Lower leg skin (tissue), 4 donors: ENCODE data around the gene SPDYE2B. TPM values are rescaled to one million over a fixed set of nuclear protein-coding genes. Genes with fewer than 3 reads are reported as not detected.
A peak's percentile ranks its signal among the peaks of the same experiment; 100 is the strongest.
"Not testable (repeated sequence)": the region's sequence is repeated elsewhere in the genome, so short reads cannot be mapped to it uniquely, and the experiment has no call there.

Source experiments
- DNase-seq, 2 donors: peaks; one replicate each; pipeline ENCODE4 v3.0.0-alpha.2; 2019; ENCODE audit warnings: low spot score in 2 of 2
- H3K4me3 ChIP-seq: fragments of 200-600 bp; sonication (generic); 2 replicates; pipeline ENCODE4 v1.5.1; 2017; ENCODE audit warnings: mild to moderate bottlenecking, low read depth; ENCODE audit not compliant: poor library complexity, severe bottlenecking
- WGBS, 2 donors: methylation state at CpG; one replicate each; pipeline ENCODE4 v1.1.5; 2018; 5-methylcytosine and 5-hydroxymethylcytosine counted together
- intact Hi-C: fragments of 100-400 bp; cut with DNase I; formaldehyde crosslinking; loops from one replicate; pipeline ENCODE4 v1.15.0; 2023; ENCODE audit warnings: low total_unique reads
- total RNA-seq, 4 donors: library from RNA; depleted of rRNA; stranded (reverse); fragments of >200 nt; gene quantifications; one replicate each; pipeline ENCODE4 v1.1.0, GENCODE V29; 2016

Gene SPDYE2B
- total RNA-seq = not detected

DNA sequence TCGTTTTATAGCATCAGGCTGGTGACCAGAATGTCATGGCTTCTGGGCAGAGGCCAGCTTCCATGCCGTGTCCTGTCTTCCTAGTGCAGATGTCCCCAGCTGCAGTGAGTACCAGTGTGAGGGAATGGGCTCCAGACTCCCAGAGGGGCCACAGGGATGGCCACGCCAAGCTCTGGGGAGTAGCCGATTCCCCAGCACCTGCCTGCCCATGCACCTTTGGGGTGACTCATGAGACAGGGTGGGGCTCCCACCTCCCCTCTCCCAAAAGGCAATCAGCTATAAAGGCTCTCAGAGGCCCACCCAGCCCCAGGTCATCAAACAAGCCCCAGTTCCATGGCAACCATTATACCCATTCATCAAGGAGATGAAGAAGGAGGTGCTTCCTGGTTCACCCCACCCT, at the start of gene SPDYE2B:
SPDYE2B (plus strand) TSS at position 396 of the 400 bp plus-strand sequence. CDS start 2,030 bp downstream, outside the sequence.
- DNase-seq, H3K4me3 ChIP-seq, intact Hi-C loops: not testable (repeated sequence)
- no CpG with 5 or more reads among the region's 4 CpGs for WGBS, 2 donors

DNA sequence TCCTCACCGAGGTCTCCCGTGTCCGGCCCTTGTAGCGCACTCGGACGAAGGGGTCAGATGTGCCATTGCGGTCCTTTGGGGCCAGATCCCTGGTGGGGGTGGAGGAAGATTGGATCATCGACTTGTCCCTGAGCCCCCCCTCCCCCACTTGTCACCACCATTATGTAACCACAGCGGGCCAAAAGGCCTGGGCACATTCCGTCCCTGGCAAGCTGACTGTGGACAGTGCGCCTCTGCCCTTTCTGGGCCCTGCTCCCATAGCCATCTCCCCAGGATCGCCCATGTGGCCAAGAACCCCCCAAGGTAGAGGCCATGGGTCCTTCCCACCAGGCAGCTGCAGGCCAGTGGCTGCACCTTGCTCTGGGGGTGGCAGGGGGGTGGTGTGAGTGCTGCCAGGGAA, 47.8 kb upstream of the SPDYE2B start:
- DNase-seq, H3K4me3 ChIP-seq, intact Hi-C loops: not testable (repeated sequence)
- no CpG with 5 or more reads among the region's 12 CpGs for WGBS, 2 donors

- no CpG with 5 or more reads among the region's 19 CpGs for WGBS, 2 donors
- DNase-seq, H3K4me3 ChIP-seq, intact Hi-C loops: not testable (repeated sequence)
Observed at GRCh38 chr7:102604431-102605145, 45.5 kb upstream of the SPDYE2B start.

GRCh38 chr7:102606848-102607247, 43.3 kb upstream of the SPDYE2B start:
- H3K4me3 ChIP-seq, intact Hi-C loops, DNase-seq: not testable (repeated sequence)
- no CpG with 5 or more reads among the region's 5 CpGs for WGBS, 2 donors

- intact Hi-C loops, H3K4me3 ChIP-seq: not testable (repeated sequence)
- no CpG with 5 or more reads among the region's 10 CpGs for WGBS, 2 donors
- peak in 1 of 2 donors; percentile 31 for DNase-seq
Observed at GRCh38 chr7:102609734-102610133, 40.4 kb upstream of the SPDYE2B start.

- DNase-seq = peak in 1 of 2 donors; percentile 70
- H3K4me3 ChIP-seq, intact Hi-C loops: not testable (repeated sequence)
- WGBS, 2 donors = 88% methylated on average over 2 of the region's 7 CpGs; no CpG with 5 or more reads in 1 of the 2 donors
Observed at GRCh38 chr7:102610441-102610840, 39.7 kb upstream of the SPDYE2B start.

- DNase-seq, intact Hi-C loops, H3K4me3 ChIP-seq: not testable (repeated sequence)
- no CpG with 5 or more reads among the region's 30 CpGs for WGBS, 2 donors
Observed at GRCh38 chr7:102611013-102611674, 39.0 kb upstream of the SPDYE2B start.

- peak in 1 of 2 donors; percentile 28 for DNase-seq
- H3K4me3 ChIP-seq, intact Hi-C loops: not testable (repeated sequence)
- WGBS, 2 donors = 26 to 35% methylated on average over 6 to 7 of the region's 10 CpGs
Observed at GRCh38 chr7:102611675-102612325, 38.3 kb upstream of the SPDYE2B start.

DNA sequence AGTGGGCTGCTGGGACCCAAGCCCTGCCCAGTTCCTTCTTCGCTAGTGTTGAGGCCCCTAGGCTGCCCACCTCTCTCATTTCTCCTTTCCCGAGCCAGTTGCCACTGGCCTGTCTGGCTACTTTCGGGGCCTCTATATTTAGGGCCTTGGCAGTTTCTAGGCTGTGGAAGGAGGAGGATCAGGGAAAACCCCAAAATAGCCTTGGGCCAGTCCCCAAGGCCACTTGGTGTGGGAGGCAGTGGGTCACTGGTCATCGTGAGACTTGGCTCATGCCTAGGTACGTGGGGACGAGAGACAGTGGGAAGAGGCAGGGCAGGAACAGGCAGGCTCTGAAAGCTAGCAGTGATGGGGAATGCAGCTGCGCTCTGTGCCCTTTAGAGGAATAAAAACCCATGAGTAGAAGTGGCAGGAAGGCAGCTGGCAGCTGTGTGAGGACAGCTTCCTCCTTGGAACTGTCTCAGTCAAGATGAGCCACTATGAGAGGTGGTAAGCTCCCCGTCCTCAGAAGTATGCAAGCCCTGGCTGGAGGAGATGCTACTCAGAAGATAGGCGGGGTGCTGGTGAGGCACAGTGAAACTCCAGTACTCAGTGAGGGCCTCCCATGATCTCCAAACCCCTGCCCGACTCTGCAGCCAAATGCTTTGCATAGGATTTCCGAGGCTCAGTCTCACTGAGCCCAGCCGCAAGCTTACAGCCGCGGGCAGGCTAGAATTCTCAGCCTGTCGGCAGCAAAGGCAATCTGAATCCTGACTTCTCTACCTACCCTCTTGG, 36.4 kb upstream of the SPDYE2B start:
- intact Hi-C loops, DNase-seq, H3K4me3 ChIP-seq: not testable (repeated sequence)
- whole genome bisulfite sequencing, 2 donors = 32 to 80% methylated on average over 1 to 4 of the region's 15 CpGs

DNA sequence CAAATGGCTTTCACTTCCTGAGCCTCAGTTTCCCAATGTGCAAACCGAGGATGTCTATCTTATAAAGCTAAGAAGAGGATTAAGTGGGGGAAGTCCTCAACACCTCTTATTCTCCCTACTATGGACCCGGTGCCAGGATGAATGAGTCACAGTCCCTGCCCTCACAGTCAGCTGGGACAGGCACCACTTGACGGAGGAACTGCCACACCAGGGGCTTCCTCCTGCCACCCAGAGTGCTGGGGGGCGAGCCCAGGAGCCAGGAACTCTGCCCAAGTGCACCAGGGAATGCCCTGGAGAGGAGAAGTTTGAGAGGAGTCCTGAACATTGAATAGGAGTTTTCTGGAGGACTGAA, 35.8 kb upstream of the SPDYE2B start:
- H3K4me3 ChIP-seq, intact Hi-C loops, DNase-seq: not testable (repeated sequence)
- no CpG with 5 or more reads among the region's 4 CpGs for WGBS, 2 donors

DNA sequence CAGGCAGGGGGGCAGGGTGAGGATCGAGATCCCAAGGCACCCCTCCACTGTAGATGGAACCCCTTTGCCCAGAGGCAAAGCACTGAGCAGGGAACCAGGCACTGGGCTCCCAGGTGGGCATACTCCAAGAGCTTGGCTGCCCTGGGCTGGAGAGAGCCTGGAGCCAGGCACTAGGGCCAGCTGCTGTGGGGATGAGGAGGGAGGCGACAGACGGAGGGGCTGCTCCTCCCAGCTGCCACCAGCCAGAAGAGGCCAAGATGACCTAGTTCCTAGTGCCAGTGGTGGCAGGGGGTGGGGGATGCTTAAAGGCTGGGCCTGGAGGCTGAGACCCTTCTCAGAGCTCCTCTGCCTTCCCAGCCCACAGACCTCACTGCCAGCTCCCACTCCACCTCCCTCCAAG, 35.2 kb upstream of the SPDYE2B start:
- H3K4me3 ChIP-seq, intact Hi-C loops, DNase-seq: not testable (repeated sequence)
- WGBS, 2 donors = no CpG with 5 or more reads among the region's 3 CpGs

DNA sequence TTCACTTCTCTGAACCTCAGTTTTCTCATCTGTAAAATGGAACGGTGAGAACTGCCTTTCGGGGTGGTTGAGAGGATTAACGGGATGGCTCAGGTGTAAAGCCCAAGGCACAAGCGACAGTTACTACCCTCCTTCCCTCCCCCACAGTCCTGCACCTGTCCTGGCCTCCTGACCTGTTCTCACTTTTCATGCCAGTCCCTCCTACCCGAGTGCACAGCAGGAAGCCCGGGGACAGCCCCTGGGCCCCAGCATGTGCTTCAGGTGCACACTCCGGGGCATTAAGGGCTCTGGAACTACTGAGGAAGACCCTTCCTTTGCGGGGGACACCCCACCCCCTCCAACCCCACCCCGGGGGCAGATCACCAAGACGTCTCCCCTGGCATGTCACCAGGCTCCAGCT, 34.2 kb upstream of the SPDYE2B start:
- DNase-seq, intact Hi-C loops, H3K4me3 ChIP-seq: not testable (repeated sequence)
- WGBS, 2 donors = no CpG with 5 or more reads among the region's 10 CpGs

DNA sequence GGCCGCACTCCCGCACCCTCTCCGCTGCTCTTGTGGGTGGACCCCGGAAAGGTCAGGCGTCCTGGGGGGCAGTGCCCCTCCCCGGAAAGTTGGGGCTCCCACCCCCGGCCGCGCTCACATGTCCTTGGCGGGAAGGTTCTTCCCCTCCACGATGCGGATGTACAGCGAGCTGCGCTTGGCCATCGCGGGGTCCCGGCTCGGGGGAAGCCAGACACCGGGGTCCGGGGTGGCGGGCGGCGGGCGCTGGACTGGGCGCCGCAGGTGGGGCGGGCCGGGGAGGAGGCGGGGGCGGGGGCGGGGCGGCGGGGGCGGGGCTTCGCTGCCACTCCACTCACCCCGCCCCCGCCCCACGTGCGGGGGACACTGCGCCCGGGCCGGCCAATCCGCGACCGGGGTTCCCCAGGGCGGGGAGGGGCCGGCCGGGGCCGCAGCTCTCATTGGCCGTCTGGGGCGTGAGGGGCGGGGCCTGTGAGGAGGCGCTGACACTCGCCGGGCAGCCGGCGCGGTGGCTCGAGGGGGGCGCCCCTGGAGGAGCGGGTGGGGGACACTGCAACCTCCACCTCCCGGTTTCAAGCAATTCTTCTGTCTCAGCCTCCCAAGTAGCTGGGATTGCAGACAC, 33.5 kb upstream of the SPDYE2B start, which contains the start of gene RASA4:
RASA4 (minus strand) TSS at position 250 of the 619 bp plus-strand sequence; CDS start at position 183, 67 bp downstream.
- no CpG with 5 or more reads among the region's 62 CpGs for WGBS, 2 donors
- peak; percentile 42 to 87 for DNase-seq
- intact Hi-C loops, H3K4me3 ChIP-seq: not testable (repeated sequence)

DNA sequence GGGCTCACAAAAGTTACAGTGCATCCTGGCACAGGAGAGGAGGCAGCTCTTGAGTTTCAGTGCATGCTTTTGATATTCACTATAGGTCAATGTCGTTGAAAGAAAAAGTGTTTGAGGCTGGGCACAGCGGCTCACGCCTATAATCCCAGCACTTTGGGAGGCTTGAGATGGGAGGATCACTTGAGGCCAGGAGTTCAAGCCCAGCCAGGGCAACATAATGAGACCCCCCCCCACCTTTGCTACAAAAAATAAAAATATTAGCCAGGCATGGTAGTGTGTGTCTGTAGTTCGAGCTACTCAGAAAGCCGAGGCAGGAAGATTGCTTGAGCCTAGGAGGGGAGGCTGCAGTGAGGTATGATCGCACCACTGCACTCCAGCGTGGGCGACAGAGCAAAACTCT, 32.0 kb upstream of the SPDYE2B start:
- peak in 1 of 2 donors; percentile 29 for DNase-seq
- 77 to 96% methylated on average over 3 of the region's 8 CpGs for WGBS, 2 donors
- intact Hi-C loops, H3K4me3 ChIP-seq: not testable (repeated sequence)
